Ovary (tissue), 3 donors: ENCODE results near the gene ARSG.

Experiments used
- EP300 ChIP-seq: sonication (generic); formaldehyde crosslinking; IDR thresholded peaks from one replicate; pipeline ENCODE4 v1.6.1; 2017; ENCODE audit warnings: antibody characterized with exemption
- POLR2A ChIP-seq: fragments of 450-650 bp; IDR thresholded peaks from one replicate; pipeline ENCODE4 v1.6.1; 2017; ENCODE audit warnings: antibody characterized with exemption, mild to moderate bottlenecking, moderate library complexity
- TF ChIP-seq, protein P1 (sequence below), 3 donors: fragments of 450-650 bp in 2 of 3; fragments of 200-600 bp in 1 of 3; IDR thresholded peaks; one replicate each; pipeline versions ENCODE4 v1.5.1 to v1.8.0; 2016 to 2022; ENCODE audit warnings: antibody characterized with exemption in 3 of 3, mild to moderate bottlenecking in 1 of 3
- donor health status: DM: no; HTN: no; CAD: no.

- TF ChIP-seq, protein P1, sequence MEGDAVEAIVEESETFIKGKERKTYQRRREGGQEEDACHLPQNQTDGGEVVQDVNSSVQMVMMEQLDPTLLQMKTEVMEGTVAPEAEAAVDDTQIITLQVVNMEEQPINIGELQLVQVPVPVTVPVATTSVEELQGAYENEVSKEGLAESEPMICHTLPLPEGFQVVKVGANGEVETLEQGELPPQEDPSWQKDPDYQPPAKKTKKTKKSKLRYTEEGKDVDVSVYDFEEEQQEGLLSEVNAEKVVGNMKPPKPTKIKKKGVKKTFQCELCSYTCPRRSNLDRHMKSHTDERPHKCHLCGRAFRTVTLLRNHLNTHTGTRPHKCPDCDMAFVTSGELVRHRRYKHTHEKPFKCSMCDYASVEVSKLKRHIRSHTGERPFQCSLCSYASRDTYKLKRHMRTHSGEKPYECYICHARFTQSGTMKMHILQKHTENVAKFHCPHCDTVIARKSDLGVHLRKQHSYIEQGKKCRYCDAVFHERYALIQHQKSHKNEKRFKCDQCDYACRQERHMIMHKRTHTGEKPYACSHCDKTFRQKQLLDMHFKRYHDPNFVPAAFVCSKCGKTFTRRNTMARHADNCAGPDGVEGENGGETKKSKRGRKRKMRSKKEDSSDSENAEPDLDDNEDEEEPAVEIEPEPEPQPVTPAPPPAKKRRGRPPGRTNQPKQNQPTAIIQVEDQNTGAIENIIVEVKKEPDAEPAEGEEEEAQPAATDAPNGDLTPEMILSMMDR (IDR thresholded peaks at IDR 0.05): no peak
- TF ChIP-seq POLR2A: no peak
- TF ChIP-seq EP300: no peak
These were observed 110.0 kb downstream of the ARSG start for GRCh38 chr17:68401288-68401687.
